ENCODE data around the gene CSNK2B.

DNA sequence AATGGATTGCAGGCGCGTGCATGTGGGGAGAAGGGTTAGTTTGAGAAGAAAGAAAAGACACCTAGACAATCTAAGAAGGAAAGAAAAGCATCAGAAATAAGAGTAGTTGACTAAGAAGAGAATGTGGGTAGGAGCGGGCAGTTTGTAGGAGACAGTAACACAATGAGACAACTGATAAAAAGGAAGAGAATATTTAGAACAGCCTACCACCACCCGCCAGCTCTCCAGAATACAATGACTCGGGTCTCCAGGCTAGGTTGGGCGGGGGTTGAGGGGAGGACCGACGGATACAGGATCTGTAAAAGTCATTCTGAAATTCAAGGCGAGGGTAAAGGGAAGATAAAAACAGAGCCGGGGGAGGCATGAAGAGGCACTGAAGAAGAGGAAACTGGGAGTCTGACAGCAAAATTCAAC, 36.5 kb downstream of the CSNK2B start:
- TF ChIP-seq CTCF (IDR thresholded peaks at IDR 0.05; ENCODE audit: low read length) (no peak), EZH2phosphoT487 (IDR thresholded peaks at IDR 0.05; ENCODE audit: low read length) (no peak), EZH2 (optimal IDR thresholded peaks at IDR 0.05; ENCODE audit: low read depth, low read length) (no peak)
